Thoracic aorta (tissue), 2 donors: ENCODE measurements around the gene LTF. TPM values are rescaled to one million over a fixed set of nuclear protein-coding genes. Genes with fewer than 3 reads are reported as not detected.

ENCODE experiments used
- ATAC-seq: fragments of 150-250 bp; one replicate; pipeline ENCODE4 v1.8.0; 2017; ENCODE audit warnings: low read depth; ENCODE audit not compliant: insufficient number of reproducible peaks, low FRiP score
- DNase-seq: peaks from one replicate; pipeline ENCODE4 v3.0.0-alpha.2; 2020; ENCODE audit warnings: low spot score
- H3K27ac ChIP-seq, 2 donors: fragments of 200-600 bp; sonication (generic); 1 replicate in 1 of 2; 2 replicates in 1 of 2; pipeline ENCODE4 v1.5.1; 2016; ENCODE audit warnings: mild to moderate bottlenecking in 2 of 2, moderate library complexity in 2 of 2
- H3K27me3 ChIP-seq: fragments of 200-600 bp; sonication (generic); replicated peaks from 2 replicates; pipeline ENCODE4 v1.6.0; 2016; ENCODE audit warnings: mild to moderate bottlenecking; ENCODE audit not compliant: insufficient read depth
- H3K36me3 ChIP-seq: fragments of 200-600 bp; sonication (generic); one replicate; pipeline ENCODE4 v1.5.1; 2016
- H3K4me1 ChIP-seq, 2 donors: fragments of 200-600 bp; sonication (generic); 1 replicate in 1 of 2; 2 replicates in 1 of 2; pipeline versions ENCODE4 v1.5.1 to v1.6.0; 2016; ENCODE audit warnings: low read depth in 2 of 2, mild to moderate bottlenecking in 1 of 2; ENCODE audit not compliant: control insufficient read depth in 1 of 2
- H3K4me3 ChIP-seq: fragments of 200-600 bp; sonication (generic); 2 replicates; pipeline ENCODE4 v1.5.1; 2016; ENCODE audit warnings: mild to moderate bottlenecking
- H3K9me3 ChIP-seq: fragments of 200-600 bp; sonication (generic); 2 replicates; pipeline ENCODE4 v1.5.1; 2016
- CTCF ChIP-seq: fragments of 200-600 bp; sonication (generic); IDR thresholded peaks from one replicate; pipeline ENCODE4 v1.5.1; 2019; ENCODE audit warnings: antibody characterized with exemption
- total RNA-seq, 2 donors: library from RNA; depleted of rRNA; stranded (reverse); fragments of >200 nt; gene quantifications; one replicate each; pipeline versions ENCODE4 v1.1.0 to v1.2.3, GENCODE V29; 2016

LTF gene
- total RNA-seq, result 1 to 10 TPM in 1 of 2 donors, under 1 TPM in 1; 0.28 to 3.0 TPM

GRCh38 chr3:46464326-46465195 lies at the start of gene LTF:
LTF (minus strand) TSS chr3:46464905; CDS start chr3:46464867, 38 bp downstream.
- TF ChIP-seq CTCF, result no peak
- no peak within 1 kb of the TSS for H3K27ac ChIP-seq
- DNase-seq, result no peak
- peaks cover 4 to 10% of the 10 kb centered on the region in 2 donors for H3K4me1 ChIP-seq
- H3K4me3 ChIP-seq, result no peak within 1 kb of the TSS
- ATAC-seq, result no peak
- no peaks in the 10 kb centered on the region for H3K27me3 ChIP-seq
- no peaks in the 10 kb centered on the region for H3K9me3 ChIP-seq
- no peaks in the 10 kb centered on the region for H3K36me3 ChIP-seq

GRCh38 chr3:46512191-46512749 lies 47.6 kb upstream of the LTF start:
- Histone ChIP-seq H3K36me3 (no peaks in the 10 kb centered on the region), H3K4me3 (no peak overlapping the region), H3K9me3 (no peaks in the 10 kb centered on the region), H3K27me3 (peaks cover 3% of the 10 kb centered on the region), H3K27ac (no peak overlapping the region), H3K4me1 (no peaks in the 10 kb centered on the region)
- no peak for ATAC-seq
- TF ChIP-seq CTCF, result no peak
- no peak for DNase-seq

- ATAC-seq (no peak), DNase-seq (no peak)
- no peaks in the 10 kb centered on the region for H3K4me1 ChIP-seq
- TF ChIP-seq CTCF, result no peak
- no peak overlapping the region for H3K27ac ChIP-seq
- peaks cover 3% of the 10 kb centered on the region for H3K27me3 ChIP-seq
- H3K4me3 ChIP-seq, result no peak overlapping the region
- H3K36me3 ChIP-seq, result no peaks in the 10 kb centered on the region
- no peaks in the 10 kb centered on the region for H3K9me3 ChIP-seq
Observed at GRCh38 chr3:46509661-46510187, 45.0 kb upstream of the LTF start.

- peaks cover 3% of the 10 kb centered on the region for H3K27me3 ChIP-seq
- no peaks in the 10 kb centered on the region for H3K9me3 ChIP-seq
- H3K36me3 ChIP-seq, result no peaks in the 10 kb centered on the region
- H3K4me1 ChIP-seq, result no peaks in the 10 kb centered on the region
- DNase-seq (no peak), ATAC-seq (no peak)
- no peak overlapping the region for H3K27ac ChIP-seq
- no peak overlapping the region for H3K4me3 ChIP-seq
- no peak for TF ChIP-seq CTCF
Observed at GRCh38 chr3:46508850-46509591, 44.3 kb upstream of the LTF start.

- Histone ChIP-seq H3K27ac (no peak overlapping the region), H3K27me3 (peaks cover 3% of the 10 kb centered on the region), H3K36me3 (no peaks in the 10 kb centered on the region), H3K4me3 (no peak overlapping the region), H3K4me1 (no peaks in the 10 kb centered on the region), H3K9me3 (no peaks in the 10 kb centered on the region)
- DNase-seq (no peak), ATAC-seq (no peak)
- TF ChIP-seq CTCF, result no peak
Observed at GRCh38 chr3:46506526-46506925, 41.8 kb upstream of the LTF start.
